HEK293 (cell line): ENCODE measurements around the gene GADD45GIP1.

ENCODE experiments used
- GFI1B ChIP-seq: fragments of 450-650 bp; formaldehyde crosslinking; IDR thresholded peaks from 2 replicates; pipeline ENCODE4 v1.5.1; 2016; ENCODE audit warnings: missing biosample characterization, missing genetic modification characterization
- GLIS1 ChIP-seq: fragments of 450-650 bp; formaldehyde crosslinking; IDR thresholded peaks from 2 replicates; pipeline ENCODE4 v1.5.1; 2016; ENCODE audit warnings: missing biosample characterization, missing genetic modification characterization
- INSM2 ChIP-seq: fragments of 450-650 bp; formaldehyde crosslinking; IDR thresholded peaks from 2 replicates; pipeline ENCODE4 v1.5.1; 2016; ENCODE audit warnings: missing biosample characterization, missing genetic modification characterization
- SP2 ChIP-seq: fragments of 450-650 bp; formaldehyde crosslinking; IDR thresholded peaks from 2 replicates; pipeline ENCODE4 v1.5.1; 2016; ENCODE audit warnings: missing biosample characterization, missing genetic modification characterization
- SP3 ChIP-seq: fragments of 450-650 bp; formaldehyde crosslinking; IDR thresholded peaks from 2 replicates; pipeline ENCODE4 v1.5.1; 2016; ENCODE audit warnings: missing biosample characterization, missing genetic modification characterization
- ZBTB1 ChIP-seq: fragments of 450-650 bp; formaldehyde crosslinking; IDR thresholded peaks from 2 replicates; pipeline ENCODE4 v1.5.1; 2016; ENCODE audit warnings: missing biosample characterization, missing genetic modification characterization
- ZBTB10 ChIP-seq: fragments of 450-650 bp; formaldehyde crosslinking; IDR thresholded peaks from 2 replicates; pipeline ENCODE4 v1.5.1; 2016; ENCODE audit warnings: missing biosample characterization, missing genetic modification characterization
- ZBTB26 ChIP-seq: fragments of 450-650 bp; formaldehyde crosslinking; optimal IDR thresholded peaks from 2 replicates; pipeline ENCODE3; 2016; ENCODE audit warnings: missing biosample characterization, mild to moderate bottlenecking, missing genetic modification characterization
- ZBTB49 ChIP-seq: fragments of 450-650 bp; formaldehyde crosslinking; IDR thresholded peaks from 2 replicates; pipeline ENCODE4 v1.5.1; 2016; ENCODE audit warnings: missing biosample characterization, missing genetic modification characterization, low read depth
- ZEB2 ChIP-seq: fragments of 450-650 bp; formaldehyde crosslinking; IDR thresholded peaks from 2 replicates; pipeline ENCODE4 v1.5.1; 2016; ENCODE audit warnings: missing biosample characterization, missing genetic modification characterization
- ZFHX2 ChIP-seq: fragments of 450-650 bp; formaldehyde crosslinking; conservative IDR thresholded peaks from 2 replicates; pipeline ENCODE4 v1.5.1; 2016; ENCODE audit warnings: missing biosample characterization, missing genetic modification characterization
- ZIC2 ChIP-seq: fragments of 450-650 bp; formaldehyde crosslinking; IDR thresholded peaks from 2 replicates; pipeline ENCODE4 v1.5.1; 2016; ENCODE audit warnings: missing biosample characterization, missing genetic modification characterization
- ZNF26 ChIP-seq: fragments of 450-650 bp; formaldehyde crosslinking; IDR thresholded peaks from 2 replicates; pipeline ENCODE4 v1.5.1; 2016; ENCODE audit warnings: missing biosample characterization, missing genetic modification characterization
- ZNF292 ChIP-seq: fragments of 450-650 bp; formaldehyde crosslinking; IDR thresholded peaks from 2 replicates; pipeline ENCODE4 v1.5.1; 2016; ENCODE audit warnings: low read depth, missing biosample characterization, missing genetic modification characterization, borderline replicate concordance
- ZNF354C ChIP-seq: fragments of 450-650 bp; formaldehyde crosslinking; IDR thresholded peaks from 2 replicates; pipeline ENCODE4 v1.5.1; 2016; ENCODE audit warnings: missing biosample characterization, missing genetic modification characterization, low read depth, borderline replicate concordance
- ZNF394 ChIP-seq: fragments of 450-650 bp; formaldehyde crosslinking; IDR thresholded peaks from 2 replicates; pipeline ENCODE4 v1.5.1; 2016; ENCODE audit warnings: missing biosample characterization, missing genetic modification characterization, mild to moderate bottlenecking, moderate library complexity, borderline replicate concordance
- ZNF433 ChIP-seq: fragments of 450-650 bp; formaldehyde crosslinking; IDR thresholded peaks from 2 replicates; pipeline ENCODE4 v1.5.1; 2016; ENCODE audit warnings: missing biosample characterization, missing genetic modification characterization, low read depth
- ZNF544 ChIP-seq: fragments of 450-650 bp; formaldehyde crosslinking; IDR thresholded peaks from 2 replicates; pipeline ENCODE4 v1.5.0; 2017; ENCODE audit warnings: missing biosample characterization, missing genetic modification characterization
- ZNF610 ChIP-seq: fragments of 450-650 bp; formaldehyde crosslinking; IDR thresholded peaks from 2 replicates; pipeline ENCODE4 v1.5.1; 2016; ENCODE audit warnings: missing biosample characterization, missing genetic modification characterization, borderline replicate concordance
- ZNF707 ChIP-seq: fragments of 450-650 bp; formaldehyde crosslinking; IDR thresholded peaks from 2 replicates; pipeline ENCODE4 v1.5.1; 2016; ENCODE audit warnings: missing biosample characterization, missing genetic modification characterization
- ZNF76 ChIP-seq: fragments of 450-650 bp; formaldehyde crosslinking; IDR thresholded peaks from 2 replicates; pipeline ENCODE4; 2016; ENCODE audit warnings: low read depth, missing biosample characterization, missing genetic modification characterization, borderline replicate concordance
- ZSCAN18 ChIP-seq: fragments of 450-650 bp; formaldehyde crosslinking; IDR thresholded peaks from 2 replicates; pipeline ENCODE4 v1.5.1; 2016; ENCODE audit warnings: missing biosample characterization, missing genetic modification characterization
- ZSCAN30 ChIP-seq: fragments of 450-650 bp; IDR thresholded peaks from 2 replicates; pipeline ENCODE4 v1.5.1; 2018; ENCODE audit warnings: missing biosample characterization, mild to moderate bottlenecking, missing genetic modification characterization, moderate library complexity
- ZSCAN5A ChIP-seq: fragments of 450-650 bp; formaldehyde crosslinking; IDR thresholded peaks from 2 replicates; pipeline ENCODE4 v1.5.1; 2016; ENCODE audit warnings: missing biosample characterization, missing genetic modification characterization
- ZXDB ChIP-seq: fragments of 450-650 bp; formaldehyde crosslinking; IDR thresholded peaks from 2 replicates; pipeline ENCODE4 v1.5.1; 2016; ENCODE audit warnings: missing biosample characterization, missing genetic modification characterization

The GADD45GIP1 gene

GRCh38 chr19:12956446-12957388 lies at the start of gene GADD45GIP1 (continued):
- TF ChIP-seq ZNF394 (tag by site-specific recombination) = peak; percentile 31; the same call in 1 of the 2 replicates
- TF ChIP-seq GFI1B (tag by site-specific recombination) = no peak
- no peak; the same call in 1 of the 2 replicates for TF ChIP-seq ZSCAN5A (tag by site-specific recombination)
- TF ChIP-seq ZNF76 = peak; percentile 59; the same call in 1 of the 2 replicates
- no peak for TF ChIP-seq SP2
- peak; percentile 11; the same call in 1 of the 2 replicates for TF ChIP-seq ZSCAN18 (tag by site-specific recombination)
- no peak for TF ChIP-seq ZNF544 (tag by site-specific recombination)
- TF ChIP-seq INSM2 (tag by site-specific recombination) = peak; percentile 30; the same call in 1 of the 2 replicates
- no peak for TF ChIP-seq ZNF707 (tag by site-specific recombination)
- no peak for TF ChIP-seq ZIC2 (tag by site-specific recombination)
- TF ChIP-seq ZNF433 (tag by site-specific recombination) = no peak
- peak; percentile 68 for TF ChIP-seq ZBTB26 (tag by site-specific recombination)
- TF ChIP-seq GLIS1 (tag by site-specific recombination) = peak; percentile 53; the same call in 1 of the 2 replicates
- peak; percentile 29; the same call in 1 of the 2 replicates for TF ChIP-seq SP3
- TF ChIP-seq ZSCAN30 (tag by site-specific recombination) = peak; percentile 79
- peak; percentile 58; the same call in 1 of the 2 replicates for TF ChIP-seq ZBTB10 (tag by site-specific recombination)
- peak; percentile 57 for TF ChIP-seq ZFHX2
- no peak for TF ChIP-seq ZNF354C (tag by site-specific recombination)
- TF ChIP-seq ZBTB1 = no peak
- peak; percentile 41 for TF ChIP-seq ZEB2 (tag by site-specific recombination)
- peak; percentile 47; the same call in 1 of the 2 replicates for TF ChIP-seq ZXDB (tag by site-specific recombination)
- no peak for TF ChIP-seq ZNF26
- TF ChIP-seq ZNF610 (tag by site-specific recombination) = 0 out of 2 replicates have a peak, but pooled peaks have one; percentile 34
- TF ChIP-seq ZNF292 (tag by site-specific recombination) = no peak
- no peak for TF ChIP-seq ZBTB49 (tag by site-specific recombination)
